HG03103 (cell line): Measurements from ENCODE around the gene THAP5.
A peak's percentile ranks its signal among the peaks of the same experiment; 100 is the strongest.

Experiments
- ATAC-seq: cut with Tn5 transposase; IDR thresholded peaks from one replicate; pipeline ENCODE4 v1.9.1; 2021; ENCODE audit warnings: low read depth; ENCODE audit not compliant: unreplicated experiment

Gene THAP5

GRCh38 chr7:108569381-108570145, at the start of gene THAP5, which contains the start of gene DNAJB9:
Gene THAP5, minus strand, starts transcription at chr7:108569706. Its CDS starts 137 bp downstream, at chr7:108569569.
Gene DNAJB9, plus strand, starts transcription at chr7:108569874. Its CDS starts 1,853 bp downstream, at chr7:108571727.
- ATAC-seq, result peak; percentile 93

GRCh38 chr7:108618056-108618455, 48.5 kb upstream of the THAP5 start:
- ATAC-seq, result no peak

GRCh38 chr7:108614896-108615295, 45.4 kb upstream of the THAP5 start:
- ATAC-seq, result no peak

GRCh38 chr7:108613949-108614381, 44.5 kb upstream of the THAP5 start:
- no peak for ATAC-seq

GRCh38 chr7:108613147-108613948, 43.8 kb upstream of the THAP5 start:
- ATAC-seq, result peak; percentile 68

GRCh38 chr7:108611268-108611667, 41.8 kb upstream of the THAP5 start:
- no peak for ATAC-seq

GRCh38 chr7:108609643-108610042, 40.1 kb upstream of the THAP5 start:
- ATAC-seq, result no peak

GRCh38 chr7:108605559-108606201, 36.2 kb upstream of the THAP5 start:
- ATAC-seq, result no peak

GRCh38 chr7:108604307-108605077, 35.0 kb upstream of the THAP5 start:
- ATAC-seq, result no peak

GRCh38 chr7:108603656-108604306, 34.3 kb upstream of the THAP5 start:
- no peak for ATAC-seq

GRCh38 chr7:108600399-108600798, 30.9 kb upstream of the THAP5 start:
- ATAC-seq, result no peak

GRCh38 chr7:108598914-108599580, 29.5 kb upstream of the THAP5 start:
- no peak for ATAC-seq

- no peak for ATAC-seq
Measured at GRCh38 chr7:108598153-108598552, 28.6 kb upstream of the THAP5 start.

- no peak for ATAC-seq
Measured at GRCh38 chr7:108596560-108596959, 27.1 kb upstream of the THAP5 start.

- ATAC-seq, result no peak
Measured at GRCh38 chr7:108592646-108593201, 23.2 kb upstream of the THAP5 start.

GRCh38 chr7:108590606-108591005, 21.1 kb upstream of the THAP5 start:
- no peak for ATAC-seq

GRCh38 chr7:108589874-108590273, 20.4 kb upstream of the THAP5 start:
- no peak for ATAC-seq

GRCh38 chr7:108589199-108589598, 19.7 kb upstream of the THAP5 start:
- ATAC-seq, result no peak

- no peak for ATAC-seq
Measured at GRCh38 chr7:108586274-108586710, 16.8 kb upstream of the THAP5 start.
